GM19239 (cell line): ENCODE measurements around the gene ROR1.
"Not testable (repeated sequence)": the region's sequence is repeated elsewhere in the genome, so short reads cannot be mapped to it uniquely, and the experiment has no call there.

Experiments used
- DNase-seq: peaks from one replicate; pipeline ENCODE4 v3.0.0; 2011; ENCODE audit warnings: low spot score; ENCODE audit not compliant: insufficient read length
- FAIRE-seq: peaks from 2 replicates; lab custom pipeline; 2011; peaks lifted over from hg19 to GRCh38; lab: Jason Lieb, UNC

Gene ROR1

DNA sequence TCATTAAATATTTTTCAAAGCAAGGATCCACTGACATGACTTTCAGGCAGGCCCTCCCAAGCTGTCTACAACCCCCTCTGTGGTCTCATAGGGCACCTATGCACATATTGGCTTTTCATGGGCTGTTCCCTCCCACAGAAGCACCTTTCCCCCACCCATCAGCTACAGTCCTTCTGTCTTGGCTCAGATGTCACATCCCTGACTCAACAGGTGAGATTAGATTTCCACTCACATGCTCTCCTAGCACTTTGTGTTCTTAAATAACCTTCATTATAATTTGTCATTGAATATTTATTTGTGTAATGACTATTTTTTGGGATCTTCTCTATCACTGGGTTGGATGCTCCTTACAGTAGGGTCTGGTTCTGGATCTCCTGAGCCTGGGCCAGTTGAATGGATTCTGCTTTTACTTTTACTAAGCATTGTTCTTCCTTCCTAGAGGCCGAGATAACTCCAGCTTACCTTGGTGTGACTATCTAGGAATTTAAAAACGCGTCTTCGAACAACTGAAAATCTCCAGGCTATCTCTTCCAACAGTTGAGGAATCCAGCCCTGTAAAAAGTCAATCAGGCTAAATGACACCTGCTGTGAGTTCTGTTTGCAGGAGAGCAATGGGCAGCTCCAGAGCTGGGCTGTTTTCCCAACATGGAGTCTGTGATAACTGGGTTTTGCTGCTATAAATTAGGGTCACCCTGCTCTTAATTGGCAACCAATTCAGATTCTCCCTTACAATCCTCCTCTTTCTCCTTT, 16.2 kb downstream of the ROR1 start:
- DNase-seq (no peak), FAIRE-seq (no peak)

- FAIRE-seq (no peak), DNase-seq (no peak)
Measured at GRCh38 chr1:63790989-63791388, 17.2 kb downstream of the ROR1 start.

DNA sequence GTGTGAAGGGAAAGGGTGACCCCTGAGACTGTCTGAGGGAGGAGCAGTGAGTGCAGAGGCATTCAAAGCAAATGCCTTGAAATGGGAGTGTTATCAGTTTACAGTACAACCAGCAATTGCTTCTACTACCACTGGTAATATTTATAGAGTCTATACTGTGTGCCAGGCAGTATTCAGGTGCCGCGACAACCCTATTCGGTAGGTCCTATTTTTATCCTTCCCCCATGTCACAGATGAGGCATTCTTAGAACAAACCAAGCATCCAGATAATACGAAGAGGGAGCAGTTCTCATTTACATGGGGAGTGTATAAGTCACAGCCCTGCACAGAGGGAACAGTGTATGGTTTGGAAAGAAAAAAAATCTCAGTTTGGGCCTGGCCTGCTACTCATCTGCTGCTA, 18.3 kb downstream of the ROR1 start:
- FAIRE-seq (no peak), DNase-seq (no peak)

DNA sequence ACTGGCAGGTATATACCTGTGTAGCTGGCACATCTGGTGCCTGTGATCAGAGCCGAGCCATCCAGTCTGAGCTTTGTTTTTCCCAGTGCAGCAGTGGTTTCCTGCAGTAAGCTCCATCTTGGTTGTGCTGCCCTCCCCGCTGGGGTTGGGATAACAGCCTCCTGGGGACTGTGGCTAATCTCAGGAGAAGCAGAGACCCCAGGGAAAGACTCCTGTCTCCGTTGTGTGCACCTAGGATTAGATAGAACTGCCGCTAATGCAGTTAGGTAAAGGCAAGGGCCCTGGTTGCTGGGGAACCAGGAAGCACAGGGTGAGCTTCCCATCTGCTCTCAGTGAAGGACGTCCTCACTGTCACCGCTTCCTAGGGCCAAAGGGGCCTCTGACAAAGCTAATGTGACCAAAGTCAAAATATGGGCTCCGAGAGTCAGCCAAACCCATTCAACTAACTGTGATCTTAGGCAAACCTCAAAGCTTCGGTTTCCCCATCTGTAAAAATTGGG, 20.0 kb downstream of the ROR1 start:
- FAIRE-seq (no peak), DNase-seq (no peak)

DNA sequence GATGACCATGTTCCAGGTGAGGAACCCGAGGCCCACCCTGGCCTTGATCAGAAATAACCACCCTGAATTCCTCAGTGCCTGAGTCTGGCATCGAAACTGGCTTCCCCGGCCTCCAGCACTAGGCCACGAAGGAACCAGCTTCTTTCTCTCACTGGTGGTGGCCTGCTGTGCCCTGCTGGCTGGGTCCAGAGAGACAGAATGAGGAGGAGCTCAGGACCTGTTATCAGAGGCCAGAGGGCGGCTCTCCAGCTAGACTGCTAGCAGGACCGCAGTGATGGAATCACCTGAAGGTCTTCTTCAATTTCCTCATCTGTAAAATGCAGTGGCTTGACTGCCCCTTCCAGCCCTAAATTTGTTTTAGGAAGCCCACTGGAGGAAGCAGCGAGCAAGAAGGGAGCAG, 20.5 kb downstream of the ROR1 start:
- FAIRE-seq (no peak), DNase-seq (no peak)

DNA sequence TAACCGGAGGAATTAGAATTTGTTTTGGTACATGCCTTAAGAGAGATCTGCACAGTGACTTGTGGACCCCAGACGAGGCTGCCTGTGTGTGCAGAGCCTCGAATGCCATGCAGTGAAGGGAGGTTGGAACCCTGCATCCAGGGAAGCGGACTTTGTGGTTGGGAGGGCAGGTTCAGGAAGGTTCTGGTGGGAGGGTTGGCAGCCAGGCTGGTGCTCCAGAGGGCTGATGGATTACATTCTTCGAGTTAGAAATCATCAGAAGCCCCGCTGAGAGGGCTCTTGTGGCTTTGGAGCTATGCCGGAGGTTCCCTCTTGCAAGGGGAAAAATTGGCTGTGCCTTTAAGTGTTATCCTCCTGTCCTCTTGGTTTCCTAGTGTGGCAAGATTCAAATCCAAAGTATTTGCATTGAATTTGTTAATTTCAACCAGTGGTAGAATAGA, 21.1 kb downstream of the ROR1 start:
- FAIRE-seq (no peak), DNase-seq (no peak)

- FAIRE-seq, result no peak
- no peak for DNase-seq
Measured at GRCh38 chr1:63795455-63795854, 21.6 kb downstream of the ROR1 start.

GRCh38 chr1:63797056-63797726, 23.4 kb downstream of the ROR1 start:
- DNase-seq, result no peak
- FAIRE-seq, result no peak

- FAIRE-seq (no peak), DNase-seq (no peak)
Measured at GRCh38 chr1:63798284-63798683, 24.5 kb downstream of the ROR1 start.

GRCh38 chr1:63799307-63799706, 25.5 kb downstream of the ROR1 start:
- DNase-seq, result no peak
- FAIRE-seq, result no peak

GRCh38 chr1:63799820-63800219, 26.0 kb downstream of the ROR1 start:
- FAIRE-seq, result no peak
- no peak for DNase-seq

- DNase-seq, result no peak
- FAIRE-seq, result no peak
Measured at GRCh38 chr1:63802109-63802508, 28.3 kb downstream of the ROR1 start.

DNA sequence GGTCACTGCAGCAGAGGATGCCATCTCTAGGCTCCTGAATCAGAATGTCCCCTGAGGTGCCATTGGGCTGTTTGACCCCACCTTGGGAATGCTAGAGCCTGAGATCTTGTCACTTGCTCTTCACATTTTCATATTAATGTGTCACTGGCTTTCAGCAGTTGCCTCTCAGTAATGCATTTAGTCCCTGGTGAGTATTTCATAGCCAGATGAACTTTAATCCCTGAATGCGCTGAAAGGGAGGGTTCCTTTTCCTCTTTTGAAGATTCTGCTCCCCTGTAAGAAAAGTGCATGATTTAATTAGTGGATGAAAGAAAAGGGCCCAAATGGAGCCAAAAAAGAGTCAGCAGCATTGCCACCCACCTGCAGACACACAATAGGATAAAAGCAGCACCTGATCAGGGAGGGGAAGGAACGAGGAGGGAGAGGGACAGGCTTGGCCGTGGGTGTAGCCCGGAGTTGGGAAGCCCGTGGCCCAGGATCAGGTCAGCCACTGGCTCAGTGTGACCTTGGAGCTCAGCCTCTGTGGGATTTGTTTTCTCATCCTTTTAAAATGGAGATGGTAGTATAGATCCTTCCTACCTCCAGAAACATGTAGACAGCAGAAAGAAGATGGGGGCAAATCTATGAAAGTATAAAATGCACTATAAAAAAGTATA, 31.1 kb downstream of the ROR1 start:
- no peak for FAIRE-seq

DNA sequence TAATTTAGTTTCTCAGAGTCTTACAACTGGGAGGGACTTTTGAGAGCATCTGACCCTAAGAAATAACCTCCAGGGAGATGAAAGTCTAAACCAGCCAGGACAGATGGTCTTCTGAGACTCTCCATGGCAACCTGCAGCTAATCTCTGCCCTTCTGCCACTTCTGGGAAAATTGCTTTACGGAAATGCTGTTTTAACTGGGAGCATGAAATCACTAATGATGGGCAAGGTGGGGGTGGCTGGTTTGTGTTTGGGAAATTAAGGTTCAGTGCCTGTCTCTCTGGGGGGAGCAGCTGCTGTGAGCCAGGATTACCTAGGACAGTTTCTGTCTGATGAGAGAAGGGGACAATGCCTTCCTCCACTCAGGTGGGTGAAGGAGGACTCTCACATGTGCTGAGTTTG, 33.2 kb downstream of the ROR1 start:
- FAIRE-seq, result no peak
- no peak for DNase-seq

More for the DNA sequence above, 31.1 kb downstream of the ROR1 start:
- DNase-seq, result no peak

DNA sequence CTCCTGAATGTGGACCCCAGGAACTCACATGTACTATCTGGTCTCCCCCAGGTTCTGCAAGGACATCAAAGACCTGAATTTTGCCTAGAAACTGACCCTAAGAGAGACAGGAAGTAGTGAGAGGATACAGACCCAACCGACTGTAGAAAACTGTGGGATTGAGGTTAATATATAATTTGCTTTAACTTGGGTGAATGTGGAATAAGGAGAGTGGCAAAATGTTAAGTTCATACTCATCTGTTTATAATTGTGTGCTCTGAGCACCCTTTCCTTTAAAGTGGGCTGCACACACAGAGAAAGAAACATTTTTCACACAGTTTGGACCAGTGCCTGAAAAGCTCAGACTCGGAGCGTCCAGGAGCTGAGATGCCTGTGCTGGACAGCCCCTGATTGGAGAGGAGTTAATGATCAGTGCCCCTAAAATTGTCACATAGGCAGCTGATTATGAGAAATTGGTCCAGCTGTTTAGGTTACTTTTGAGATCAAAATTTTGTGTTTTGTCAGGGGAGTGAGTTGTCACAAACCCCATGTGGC, 37.2 kb downstream of the ROR1 start:
- no peak for FAIRE-seq
- no peak for DNase-seq

DNA sequence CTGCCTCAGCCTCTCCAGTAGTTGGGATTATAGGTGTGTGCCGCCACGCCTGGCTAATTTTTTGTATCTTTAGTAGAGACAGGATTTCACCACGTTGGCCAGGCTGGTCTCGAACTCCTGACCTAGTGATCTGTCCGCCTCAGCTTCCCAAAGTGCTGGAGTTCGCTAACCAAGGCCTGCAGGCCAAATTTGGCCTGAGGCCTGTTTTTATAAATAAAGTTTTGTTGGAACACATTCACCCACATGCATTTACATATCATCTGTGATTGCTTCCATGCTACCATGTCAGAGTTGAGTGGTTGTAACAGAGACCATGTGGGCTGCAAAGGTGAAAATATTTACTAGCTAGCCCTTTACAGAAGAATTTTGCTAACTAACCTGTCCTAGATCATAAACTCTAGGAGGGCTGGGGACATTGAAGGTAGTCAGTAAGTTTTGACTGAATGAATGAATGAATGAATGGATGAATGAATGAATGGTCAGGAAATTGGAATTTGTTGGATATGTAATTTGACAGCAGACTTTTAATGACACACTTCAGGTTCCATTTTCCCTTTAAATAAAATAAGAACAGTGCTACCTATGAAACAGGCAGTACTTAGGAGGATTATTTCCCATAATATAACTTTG, 38.4 kb downstream of the ROR1 start:
- no peak for DNase-seq
- FAIRE-seq, result no peak

DNA sequence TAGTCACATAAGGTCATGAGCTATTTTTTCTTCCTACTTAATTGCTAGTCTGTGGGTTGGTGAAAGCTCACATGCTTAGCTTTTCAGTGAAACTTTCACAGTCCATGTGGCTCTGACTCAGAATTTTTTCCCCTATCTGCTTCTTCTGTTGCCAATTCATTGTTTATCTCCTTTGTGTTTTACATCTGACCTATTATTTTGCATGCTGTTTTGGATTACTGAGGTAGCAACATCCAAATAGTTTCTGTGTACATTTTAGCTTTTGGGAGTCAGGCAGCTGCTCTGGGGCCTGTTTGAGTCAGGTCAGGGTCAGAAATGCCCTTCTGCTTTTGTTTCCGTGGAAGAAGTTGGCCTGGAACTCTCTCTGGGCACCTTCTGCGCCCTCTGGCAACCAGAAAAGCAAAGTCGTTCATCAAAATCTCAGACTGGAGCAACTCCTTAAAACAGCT, 40.0 kb downstream of the ROR1 start:
- FAIRE-seq (no peak), DNase-seq (no peak)

DNA sequence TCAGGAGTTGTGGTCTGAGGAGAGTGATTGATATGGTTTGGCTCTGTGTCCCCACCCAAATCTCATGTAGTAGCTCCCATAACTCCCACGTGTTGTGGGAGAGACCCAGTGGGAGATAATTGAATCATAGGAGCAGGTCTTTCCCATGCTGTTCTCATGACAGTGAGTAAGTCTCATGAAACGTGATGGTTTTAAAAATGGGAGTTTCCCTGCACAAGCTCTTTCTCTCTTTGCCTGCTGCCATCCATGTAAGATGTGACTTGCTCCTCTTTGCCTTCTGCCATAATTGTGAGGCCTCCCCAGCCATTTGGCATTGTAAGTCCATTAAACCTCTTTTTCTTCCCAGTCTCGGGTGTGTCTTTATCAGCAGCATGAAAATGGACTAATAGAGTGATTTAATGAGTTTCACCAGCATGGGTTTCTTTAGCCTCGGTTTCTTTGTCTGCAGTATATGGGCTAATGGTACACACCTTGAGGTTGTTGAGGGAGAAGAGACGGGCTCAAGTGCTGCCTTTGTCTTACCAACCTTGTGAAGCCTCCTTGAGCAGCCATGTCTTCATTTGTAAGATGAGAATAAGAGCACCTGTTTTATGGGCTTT, 42.5 kb downstream of the ROR1 start:
- not testable (repeated sequence) for FAIRE-seq, DNase-seq

DNA sequence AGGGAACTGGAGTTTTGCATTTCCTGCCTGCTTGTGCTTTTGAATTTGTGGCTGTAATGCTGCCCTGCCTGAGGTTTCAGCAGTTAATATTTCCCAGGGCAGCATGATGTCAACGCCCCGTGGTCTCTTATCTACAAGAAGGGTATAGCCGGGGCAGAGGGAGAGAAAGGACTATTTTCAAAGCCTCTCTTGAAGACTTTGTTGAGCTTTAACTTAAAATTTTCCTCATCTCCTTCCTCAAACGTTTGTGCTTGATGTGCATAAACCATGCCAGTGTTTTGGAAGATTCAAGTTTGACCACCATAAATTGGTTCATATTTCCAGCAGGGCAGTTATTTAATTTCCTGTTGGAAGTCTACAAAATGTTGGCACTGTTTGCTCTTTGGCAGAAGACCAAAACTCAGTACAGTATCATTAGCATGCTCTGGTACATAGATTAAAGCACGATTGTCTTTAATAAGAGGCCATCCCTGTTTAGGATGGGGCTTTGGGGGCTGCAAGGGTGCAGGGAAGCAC, 43.4 kb downstream of the ROR1 start:
- no peak for FAIRE-seq
- DNase-seq, result no peak

DNA sequence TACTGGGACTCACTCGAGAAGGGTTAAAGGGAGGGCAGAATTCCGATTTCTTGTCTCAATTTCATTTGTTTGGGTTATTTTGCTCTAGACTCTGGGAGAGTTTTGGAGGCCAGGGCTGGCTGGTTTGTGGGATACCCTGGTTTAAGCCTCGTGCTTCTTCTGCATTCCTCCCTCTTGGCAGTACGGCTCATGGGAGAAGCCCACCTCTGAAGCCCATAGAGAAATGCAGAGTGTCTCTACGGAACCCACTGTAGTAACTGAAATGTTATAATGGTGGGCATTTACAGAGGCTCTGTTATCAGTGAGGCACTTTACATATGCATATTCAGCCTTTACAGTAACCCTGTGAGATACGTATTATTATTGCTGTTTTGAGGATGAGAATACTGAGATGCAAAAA, 43.9 kb downstream of the ROR1 start:
- FAIRE-seq (no peak), DNase-seq (no peak)
